Measurements from ENCODE around the gene DIRAS1.

GRCh38 chr19:2768365-2769132 lies 47.4 kb upstream of the DIRAS1 start:
- TF ChIP-seq CTCF (IDR thresholded peaks at IDR 0.05; ENCODE audit: extremely low read depth in 1 of 2, insufficient read depth in 1 of 2, low read depth in 1 of 2, low read length in 2 of 2): no peak
- no peak for TF ChIP-seq EZH2 (IDR thresholded peaks at IDR 0.05; ENCODE audit: borderline replicate concordance, low read depth, low read length, severe bottlenecking)
- no peak for TF ChIP-seq POLR2A (IDR thresholded peaks at IDR 0.05; ENCODE audit: low read depth, low read length)
- TF ChIP-seq POLR2AphosphoS5 (IDR thresholded peaks at IDR 0.05; ENCODE audit: insufficient read depth, low read depth, low read length): no peak
- no peak for TF ChIP-seq MYC (IDR thresholded peaks at IDR 0.05; ENCODE audit: low read depth, low read length)
- no peak for TF ChIP-seq MAX (IDR thresholded peaks at IDR 0.05; ENCODE audit: insufficient read depth, insufficient read length)
